Inflammatory macrophage (primary cell): Measurements from ENCODE around the gene TMEM190.

Source experiments
- DNase-seq, 2 donors: peaks; one replicate each; pipeline ENCODE4 v3.0.0-alpha.2; 2020 to 2022

TMEM190 gene

DNA sequence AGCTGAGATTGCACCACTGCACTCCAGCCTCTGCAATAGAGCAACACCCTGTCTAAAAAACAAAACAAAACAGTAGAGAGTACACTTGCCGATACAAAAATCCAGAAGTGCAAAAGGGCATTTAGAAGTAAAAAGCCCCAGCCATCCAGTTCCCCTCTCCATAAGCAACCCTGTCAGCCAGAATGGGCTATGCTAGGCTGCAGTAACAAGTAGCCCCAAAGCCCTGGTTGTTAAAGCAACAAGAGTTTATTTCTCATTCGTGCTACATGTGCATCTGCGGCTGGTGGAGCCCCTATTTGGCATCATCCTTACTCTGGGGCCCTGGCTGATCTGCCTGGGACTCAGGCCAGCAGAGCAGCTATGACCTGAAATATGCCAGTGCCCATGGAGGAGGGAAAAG lies 47.9 kb downstream of the TMEM190 start:
- DNase-seq = no peak

DNA sequence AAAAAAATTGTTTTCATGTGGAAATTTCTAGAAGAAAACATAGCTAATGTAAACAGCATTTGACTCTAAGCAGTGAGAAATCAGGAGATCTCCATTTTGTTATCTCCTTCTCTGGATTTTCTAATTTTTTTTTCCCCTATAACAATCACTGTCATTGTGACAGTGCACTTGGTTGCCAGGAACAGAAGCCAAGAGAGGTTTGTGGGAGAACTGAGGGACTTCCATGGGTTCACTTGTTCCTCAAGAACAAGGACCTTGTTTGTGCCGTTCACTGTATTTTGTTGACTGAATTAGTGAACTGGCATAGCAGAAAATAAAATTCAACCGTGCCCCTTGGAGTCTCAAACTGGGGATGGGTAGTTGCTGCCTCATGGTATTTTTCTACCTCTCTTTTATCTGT lies 49.4 kb downstream of the TMEM190 start:
- no peak for DNase-seq
